ENCODE measurements around the gene ADGRV1.

Gene ADGRV1

GRCh38 chr5:90876366-90876765, 317.8 kb downstream of the ADGRV1 start:
- no peak for TF ChIP-seq TAF1 (IDR thresholded peaks at IDR 0.05; ENCODE audit: borderline replicate concordance, insufficient read depth, low read length)
- no peak for TF ChIP-seq SIN3A (IDR thresholded peaks at IDR 0.05; ENCODE audit: borderline replicate concordance, insufficient read depth, low read length)
- no peak for TF ChIP-seq POLR2AphosphoS5 (IDR thresholded peaks at IDR 0.05; ENCODE audit: low read depth, low read length)
- TF ChIP-seq FOXP2 (optimal IDR thresholded peaks at IDR 0.05; ENCODE audit: borderline replicate concordance, extremely low read depth, extremely low read length, insufficient read depth), result no peak
- TF ChIP-seq REST (IDR thresholded peaks at IDR 0.05; ENCODE audit: insufficient read depth in 1 of 2, low read depth in 2 of 2, low read length in 2 of 2), result no peak

- TF ChIP-seq POLR2AphosphoS5 (IDR thresholded peaks at IDR 0.05; ENCODE audit: low read depth, low read length), result no peak
- no peak for TF ChIP-seq FOXP2 (optimal IDR thresholded peaks at IDR 0.05; ENCODE audit: borderline replicate concordance, extremely low read depth, extremely low read length, insufficient read depth)
- TF ChIP-seq TAF1 (IDR thresholded peaks at IDR 0.05; ENCODE audit: borderline replicate concordance, insufficient read depth, low read length), result no peak
- no peak for TF ChIP-seq SIN3A (IDR thresholded peaks at IDR 0.05; ENCODE audit: borderline replicate concordance, insufficient read depth, low read length)
- TF ChIP-seq REST (IDR thresholded peaks at IDR 0.05; ENCODE audit: insufficient read depth in 1 of 2, low read depth in 2 of 2, low read length in 2 of 2), result no peak
Observed at GRCh38 chr5:90877049-90877448, 318.5 kb downstream of the ADGRV1 start.

GRCh38 chr5:90878081-90878480, 319.5 kb downstream of the ADGRV1 start:
- TF ChIP-seq REST (IDR thresholded peaks at IDR 0.05; ENCODE audit: insufficient read depth in 1 of 2, low read depth in 2 of 2, low read length in 2 of 2), result no peak
- TF ChIP-seq TAF1 (IDR thresholded peaks at IDR 0.05; ENCODE audit: borderline replicate concordance, insufficient read depth, low read length), result no peak
- peak; percentile 30 for TF ChIP-seq FOXP2 (optimal IDR thresholded peaks at IDR 0.05; ENCODE audit: borderline replicate concordance, extremely low read depth, extremely low read length, insufficient read depth)
- no peak; the same call in 1 of the 2 replicates for TF ChIP-seq SIN3A (IDR thresholded peaks at IDR 0.05; ENCODE audit: borderline replicate concordance, insufficient read depth, low read length)
- TF ChIP-seq POLR2AphosphoS5 (IDR thresholded peaks at IDR 0.05; ENCODE audit: low read depth, low read length), result no peak

GRCh38 chr5:90878549-90879196, 320.1 kb downstream of the ADGRV1 start:
- TF ChIP-seq FOXP2 (optimal IDR thresholded peaks at IDR 0.05; ENCODE audit: borderline replicate concordance, extremely low read depth, extremely low read length, insufficient read depth) (no peak), SIN3A (IDR thresholded peaks at IDR 0.05; ENCODE audit: borderline replicate concordance, insufficient read depth, low read length) (no peak), TAF1 (IDR thresholded peaks at IDR 0.05; ENCODE audit: borderline replicate concordance, insufficient read depth, low read length) (no peak), POLR2AphosphoS5 (IDR thresholded peaks at IDR 0.05; ENCODE audit: low read depth, low read length) (no peak)

GRCh38 chr5:90881626-90882150, 323.1 kb downstream of the ADGRV1 start:
- no peak for TF ChIP-seq TAF1 (IDR thresholded peaks at IDR 0.05; ENCODE audit: borderline replicate concordance, insufficient read depth, low read length)
- no peak for TF ChIP-seq SIN3A (IDR thresholded peaks at IDR 0.05; ENCODE audit: borderline replicate concordance, insufficient read depth, low read length)
- TF ChIP-seq REST (IDR thresholded peaks at IDR 0.05; ENCODE audit: insufficient read depth in 1 of 2, low read depth in 2 of 2, low read length in 2 of 2), result no peak
- no peak for TF ChIP-seq FOXP2 (optimal IDR thresholded peaks at IDR 0.05; ENCODE audit: borderline replicate concordance, extremely low read depth, extremely low read length, insufficient read depth)
- no peak for TF ChIP-seq POLR2AphosphoS5 (IDR thresholded peaks at IDR 0.05; ENCODE audit: low read depth, low read length)

Measured in PFSK-1 (cell line).